Loucy (cell line): ENCODE data around the gene VIPR2.

Source experiments
- H2AFZ ChIP-seq: fragments of 200-600 bp; sonication (generic); 2 replicates; pipeline ENCODE4 v1.6.0; 2016; ENCODE audit warnings: antibody characterized with exemption, mild to moderate bottlenecking, low read length, moderate library complexity
- H3F3A ChIP-seq: fragments of 200-600 bp; 2 replicates; pipeline ENCODE4 v1.6.0; 2016; ENCODE audit warnings: antibody characterized with exemption, low read depth, mild to moderate bottlenecking
- H3K27me3 ChIP-seq: fragments of 200-600 bp; sonication (generic); 2 replicates; pipeline ENCODE4 v1.6.1; 2014; ENCODE audit warnings: low read length, mild to moderate bottlenecking; ENCODE audit not compliant: insufficient read depth, poor library complexity, severe bottlenecking
- H3K36me3 ChIP-seq: fragments of 200-600 bp; sonication (generic); 2 replicates; pipeline ENCODE4 v1.6.1; 2016; ENCODE audit warnings: low read length; ENCODE audit not compliant: insufficient read depth
- H3K4me1 ChIP-seq: fragments of 200-600 bp; sonication (generic); 2 replicates; pipeline ENCODE4 v1.5.1; 2014; ENCODE audit warnings: low read length, mild to moderate bottlenecking; ENCODE audit not compliant: insufficient read depth, poor library complexity, severe bottlenecking
- H3K4me2 ChIP-seq: fragments of 200-600 bp; sonication (generic); 2 replicates; pipeline ENCODE4 v1.6.0; 2014; ENCODE audit warnings: antibody characterized with exemption, low read length, low read depth, mild to moderate bottlenecking; ENCODE audit not compliant: poor library complexity, severe bottlenecking
- H3K4me3 ChIP-seq: fragments of 200-600 bp; sonication (generic); 2 replicates; pipeline ENCODE4 v1.5.1; 2014; ENCODE audit warnings: low read length, mild to moderate bottlenecking, mixed read lengths; ENCODE audit not compliant: poor library complexity, severe bottlenecking
- H3K79me2 ChIP-seq: fragments of 200-600 bp; sonication (generic); 2 replicates; pipeline ENCODE4 v1.6.1; 2014; ENCODE audit warnings: low read length; ENCODE audit not compliant: insufficient read depth
- H3K9ac ChIP-seq: fragments of 200-600 bp; sonication (generic); 2 replicates; pipeline ENCODE4 v1.6.0; 2014; ENCODE audit warnings: mild to moderate bottlenecking, low read depth, low read length, moderate library complexity; ENCODE audit not compliant: poor library complexity, severe bottlenecking
- H3K9me2 ChIP-seq: fragments of 200-600 bp; sonication (generic); replicated peaks from 2 replicates; pipeline ENCODE4 v1.6.1; 2016; ENCODE audit warnings: low read depth, low read length, mixed read lengths
- H3K9me3 ChIP-seq: fragments of 200-600 bp; sonication (generic); 2 replicates; pipeline ENCODE4 v1.6.1; 2014; ENCODE audit warnings: mild to moderate bottlenecking, antibody characterized with exemption, low read length, low read depth; ENCODE audit not compliant: insufficient read depth
- H4K20me1 ChIP-seq: fragments of 200-600 bp; sonication (generic); 2 replicates; pipeline ENCODE4 v1.6.0; 2014; ENCODE audit warnings: antibody characterized with exemption, low read length, mild to moderate bottlenecking; ENCODE audit not compliant: insufficient read depth, poor library complexity, severe bottlenecking
- EZH2phosphoT487 ChIP-seq: fragments of 200-600 bp; IDR thresholded peaks from 2 replicates; pipeline ENCODE4 v1.6.1; 2018; ENCODE audit warnings: antibody characterized with exemption, mild to moderate bottlenecking, moderate library complexity, borderline replicate concordance
- TF ChIP-seq, protein P1 (sequence below): fragments of 200-600 bp; sonication (generic); conservative IDR thresholded peaks from 2 replicates; pipeline ENCODE4 v1.5.1; 2014; ENCODE audit warnings: mild to moderate bottlenecking, antibody characterized with exemption, low read length

VIPR2 gene

GRCh38 chr7:159140170-159140910 lies 4.3 kb downstream of the VIPR2 start:
- Histone ChIP-seq H3K36me3 (no peaks in the 10 kb centered on the region), H3F3A (no peaks in the 10 kb centered on the region), H3K4me1 (no peaks in the 10 kb centered on the region), H3K27me3 (no peaks in the 10 kb centered on the region), H4K20me1 (no peaks in the 10 kb centered on the region), H3K9me2 (no peaks in the 10 kb centered on the region), H3K9me3 (peaks cover 5% of the 10 kb centered on the region; the same call in 1 of the 2 replicates), H3K4me3 (no peak overlapping the region), H3K4me2 (no peak overlapping the region), H3K9ac (no peak overlapping the region), H3K79me2 (no peaks in the 10 kb centered on the region), H2AFZ (no peak overlapping the region)
- TF ChIP-seq EZH2phosphoT487: no peak
- TF ChIP-seq, protein P1, sequence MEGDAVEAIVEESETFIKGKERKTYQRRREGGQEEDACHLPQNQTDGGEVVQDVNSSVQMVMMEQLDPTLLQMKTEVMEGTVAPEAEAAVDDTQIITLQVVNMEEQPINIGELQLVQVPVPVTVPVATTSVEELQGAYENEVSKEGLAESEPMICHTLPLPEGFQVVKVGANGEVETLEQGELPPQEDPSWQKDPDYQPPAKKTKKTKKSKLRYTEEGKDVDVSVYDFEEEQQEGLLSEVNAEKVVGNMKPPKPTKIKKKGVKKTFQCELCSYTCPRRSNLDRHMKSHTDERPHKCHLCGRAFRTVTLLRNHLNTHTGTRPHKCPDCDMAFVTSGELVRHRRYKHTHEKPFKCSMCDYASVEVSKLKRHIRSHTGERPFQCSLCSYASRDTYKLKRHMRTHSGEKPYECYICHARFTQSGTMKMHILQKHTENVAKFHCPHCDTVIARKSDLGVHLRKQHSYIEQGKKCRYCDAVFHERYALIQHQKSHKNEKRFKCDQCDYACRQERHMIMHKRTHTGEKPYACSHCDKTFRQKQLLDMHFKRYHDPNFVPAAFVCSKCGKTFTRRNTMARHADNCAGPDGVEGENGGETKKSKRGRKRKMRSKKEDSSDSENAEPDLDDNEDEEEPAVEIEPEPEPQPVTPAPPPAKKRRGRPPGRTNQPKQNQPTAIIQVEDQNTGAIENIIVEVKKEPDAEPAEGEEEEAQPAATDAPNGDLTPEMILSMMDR: no peak

DNA sequence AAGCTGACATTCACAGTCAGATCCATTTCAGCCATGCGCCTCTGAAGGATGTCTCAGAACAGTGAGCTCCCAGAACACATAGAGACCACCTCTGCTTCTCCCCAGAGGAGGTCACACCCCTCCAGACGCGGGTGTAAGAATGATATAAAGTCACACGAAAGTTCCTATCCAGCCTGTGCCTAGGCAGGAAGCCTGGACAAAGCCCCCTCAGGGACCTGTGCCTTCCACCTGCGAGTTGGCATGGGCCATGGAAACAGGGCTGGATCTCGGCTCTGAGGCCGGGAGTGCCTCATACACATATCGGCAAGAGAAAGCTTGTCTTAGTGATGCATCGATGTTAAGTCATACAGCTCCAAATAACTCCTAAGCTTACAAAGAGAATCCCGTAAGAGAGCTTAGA lies 5.0 kb downstream of the VIPR2 start:
- Histone ChIP-seq H3K4me1 (no peaks in the 10 kb centered on the region), H2AFZ (no peak overlapping the region), H3K4me3 (no peak overlapping the region), H3K36me3 (no peaks in the 10 kb centered on the region), H3F3A (no peaks in the 10 kb centered on the region), H3K9me3 (peaks cover 5% of the 10 kb centered on the region; the same call in 1 of the 2 replicates), H4K20me1 (no peaks in the 10 kb centered on the region), H3K9me2 (no peaks in the 10 kb centered on the region), H3K9ac (no peak overlapping the region), H3K79me2 (no peaks in the 10 kb centered on the region), H3K4me2 (no peak overlapping the region), H3K27me3 (no peaks in the 10 kb centered on the region)
- TF ChIP-seq, protein P1: no peak
- no peak for TF ChIP-seq EZH2phosphoT487

GRCh38 chr7:159139202-159139601 lies 5.5 kb downstream of the VIPR2 start:
- TF ChIP-seq EZH2phosphoT487: no peak
- TF ChIP-seq, protein P1: no peak
- H3K9me3 ChIP-seq: peaks cover 5% of the 10 kb centered on the region; the same call in 1 of the 2 replicates
- H3K4me2 ChIP-seq: no peak overlapping the region
- no peak overlapping the region for H3K9ac ChIP-seq
- no peaks in the 10 kb centered on the region for H3K4me1 ChIP-seq
- no peaks in the 10 kb centered on the region for H3K36me3 ChIP-seq
- H2AFZ ChIP-seq: no peak overlapping the region
- no peaks in the 10 kb centered on the region for H3F3A ChIP-seq
- H4K20me1 ChIP-seq: no peaks in the 10 kb centered on the region
- no peak overlapping the region for H3K4me3 ChIP-seq
- no peaks in the 10 kb centered on the region for H3K9me2 ChIP-seq
- no peaks in the 10 kb centered on the region for H3K79me2 ChIP-seq
- no peaks in the 10 kb centered on the region for H3K27me3 ChIP-seq
